Activated CD8-positive, alpha-beta T cell treated with anti-CD3 and anti-CD28 coated beads for 36 hours (primary cell): Measurements from ENCODE around the gene QRICH2. TPM values are rescaled to one million over a fixed set of nuclear protein-coding genes. Genes with fewer than 3 reads are reported as not detected.
A peak's percentile ranks its signal among the peaks of the same experiment; 100 is the strongest.

ENCODE experiments used
- ATAC-seq: fragments of 200-7000 bp; cut with Tn5 transposase; one replicate; pipeline ENCODE4 v1.10.0; 2021; ENCODE audit warnings: mild to moderate bottlenecking, moderate library complexity
- CTCF ChIA-PET: fragments of 350-600 bp; sonication (Branson Sonifier 250); formaldehyde crosslinking; loops from one replicate; lab custom pipeline; 2021; ENCODE audit warnings: antibody characterized with exemption; lab: Charles Lee
- POLR2A ChIA-PET: fragments of 350-600 bp; sonication (Branson Sonifier 250); formaldehyde crosslinking; loops from one replicate; lab custom pipeline; 2021; ENCODE audit warnings: antibody characterized with exemption; lab: Charles Lee
- DNase-seq: peaks from one replicate; pipeline ENCODE4 v3.0.0-alpha.2; 2020
- H3K27ac Mint-ChIP-seq: one replicate; pipeline ENCODE4 v1.8.0; 2021; ENCODE audit warnings: mild to moderate bottlenecking, mixed read lengths
- H3K27me3 Mint-ChIP-seq: one replicate; pipeline ENCODE4 v1.8.0; 2021; ENCODE audit warnings: mixed read lengths
- H3K36me3 Mint-ChIP-seq: one replicate; pipeline ENCODE4 v1.8.0; 2021; ENCODE audit warnings: low read depth, mixed read lengths
- H3K4me1 Mint-ChIP-seq: one replicate; pipeline ENCODE4 v1.8.0; 2021; ENCODE audit warnings: low read depth, mixed read lengths
- H3K4me3 Mint-ChIP-seq: one replicate; pipeline ENCODE4 v1.8.0; 2021; ENCODE audit warnings: mild to moderate bottlenecking, moderate library complexity, mixed read lengths
- H3K9me3 Mint-ChIP-seq: one replicate; pipeline ENCODE4 v1.8.0; 2021; ENCODE audit warnings: mixed read lengths
- intact Hi-C: fragments of 100-400 bp; cut with micrococcal nuclease; formaldehyde crosslinking; loops from one replicate; pipeline ENCODE4 v1.10.0; 2022
- total RNA-seq, 2 experiments: library from RNA; stranded (reverse); gene quantifications; one replicate each; pipeline ENCODE4 v1.2.3, GENCODE V29; 2021
- TF ChIP-seq, protein P1 (sequence below): fragments of 200-600 bp; IDR thresholded peaks from one replicate; pipeline ENCODE4 v1.8.0; 2022; ENCODE audit warnings: antibody characterized with exemption, mild to moderate bottlenecking

The QRICH2 gene
- total RNA-seq, 2 experiments from 2014 or later: 0.49 to 0.52 TPM

DNA sequence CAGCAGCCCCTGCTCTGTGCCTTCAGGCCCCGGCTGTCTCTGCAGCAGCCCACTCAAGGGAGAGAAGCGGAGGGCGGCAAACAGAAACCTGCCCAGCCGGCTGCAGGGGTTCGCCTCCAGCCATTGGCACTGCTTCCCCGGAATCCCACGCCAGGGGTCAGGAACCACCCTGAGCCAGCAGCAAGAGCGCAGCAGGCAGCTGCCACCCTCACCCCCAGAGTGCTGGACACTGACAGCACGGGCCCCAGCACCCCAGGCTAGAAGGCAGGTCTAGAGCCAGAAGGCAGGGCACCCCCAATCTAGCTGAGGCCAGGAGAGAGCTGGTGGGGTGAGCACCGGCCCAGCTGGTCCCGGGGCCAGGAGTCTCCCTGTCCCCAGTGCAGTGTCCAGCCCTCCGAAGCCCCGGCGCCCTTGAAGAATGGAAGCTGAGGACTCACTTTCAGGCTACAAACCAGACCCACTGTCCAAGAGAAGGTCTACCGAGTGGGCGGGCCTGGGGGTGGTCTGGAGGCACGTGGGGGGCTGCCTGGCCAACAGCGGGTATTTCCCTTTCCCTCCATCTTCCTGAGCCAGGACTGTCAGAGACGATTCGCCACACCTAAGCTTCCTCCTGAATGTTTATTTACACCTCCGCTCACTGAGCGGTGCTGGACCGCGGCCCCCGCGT lies 34.5 kb downstream of the QRICH2 start:
- intact Hi-C loops: no loop called here
- ATAC-seq: no peak
- Mint-ChIP-seq H3K27me3 (no peaks in the 10 kb centered on the region), H3K27ac (peak overlapping the region; percentile 99), H3K36me3 (peaks cover 29% of the 10 kb centered on the region), H3K4me3 (peak overlapping the region; percentile 96), H3K9me3 (no peaks in the 10 kb centered on the region), H3K4me1 (peaks cover 50% of the 10 kb centered on the region)
- TF ChIP-seq, protein P1, sequence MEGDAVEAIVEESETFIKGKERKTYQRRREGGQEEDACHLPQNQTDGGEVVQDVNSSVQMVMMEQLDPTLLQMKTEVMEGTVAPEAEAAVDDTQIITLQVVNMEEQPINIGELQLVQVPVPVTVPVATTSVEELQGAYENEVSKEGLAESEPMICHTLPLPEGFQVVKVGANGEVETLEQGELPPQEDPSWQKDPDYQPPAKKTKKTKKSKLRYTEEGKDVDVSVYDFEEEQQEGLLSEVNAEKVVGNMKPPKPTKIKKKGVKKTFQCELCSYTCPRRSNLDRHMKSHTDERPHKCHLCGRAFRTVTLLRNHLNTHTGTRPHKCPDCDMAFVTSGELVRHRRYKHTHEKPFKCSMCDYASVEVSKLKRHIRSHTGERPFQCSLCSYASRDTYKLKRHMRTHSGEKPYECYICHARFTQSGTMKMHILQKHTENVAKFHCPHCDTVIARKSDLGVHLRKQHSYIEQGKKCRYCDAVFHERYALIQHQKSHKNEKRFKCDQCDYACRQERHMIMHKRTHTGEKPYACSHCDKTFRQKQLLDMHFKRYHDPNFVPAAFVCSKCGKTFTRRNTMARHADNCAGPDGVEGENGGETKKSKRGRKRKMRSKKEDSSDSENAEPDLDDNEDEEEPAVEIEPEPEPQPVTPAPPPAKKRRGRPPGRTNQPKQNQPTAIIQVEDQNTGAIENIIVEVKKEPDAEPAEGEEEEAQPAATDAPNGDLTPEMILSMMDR: no peak
- peak; percentile 28 for DNase-seq
- POLR2A ChIA-PET: interaction anchor here (0.6 to 28.3 kb wide), 18 partner anchors 22 to 203 kb away, joined by 3 to 960 read pairs (median 4); partner anchors contain the start of genes EXOC7, GALR2, RNF157 and SPHK1
- CTCF ChIA-PET: interaction anchor here (1.0 to 5.0 kb wide), 11 partner anchors 9 to 259 kb away, joined by 3 to 84 read pairs (median 4); partner anchors contain the start of gene FOXJ1

DNA sequence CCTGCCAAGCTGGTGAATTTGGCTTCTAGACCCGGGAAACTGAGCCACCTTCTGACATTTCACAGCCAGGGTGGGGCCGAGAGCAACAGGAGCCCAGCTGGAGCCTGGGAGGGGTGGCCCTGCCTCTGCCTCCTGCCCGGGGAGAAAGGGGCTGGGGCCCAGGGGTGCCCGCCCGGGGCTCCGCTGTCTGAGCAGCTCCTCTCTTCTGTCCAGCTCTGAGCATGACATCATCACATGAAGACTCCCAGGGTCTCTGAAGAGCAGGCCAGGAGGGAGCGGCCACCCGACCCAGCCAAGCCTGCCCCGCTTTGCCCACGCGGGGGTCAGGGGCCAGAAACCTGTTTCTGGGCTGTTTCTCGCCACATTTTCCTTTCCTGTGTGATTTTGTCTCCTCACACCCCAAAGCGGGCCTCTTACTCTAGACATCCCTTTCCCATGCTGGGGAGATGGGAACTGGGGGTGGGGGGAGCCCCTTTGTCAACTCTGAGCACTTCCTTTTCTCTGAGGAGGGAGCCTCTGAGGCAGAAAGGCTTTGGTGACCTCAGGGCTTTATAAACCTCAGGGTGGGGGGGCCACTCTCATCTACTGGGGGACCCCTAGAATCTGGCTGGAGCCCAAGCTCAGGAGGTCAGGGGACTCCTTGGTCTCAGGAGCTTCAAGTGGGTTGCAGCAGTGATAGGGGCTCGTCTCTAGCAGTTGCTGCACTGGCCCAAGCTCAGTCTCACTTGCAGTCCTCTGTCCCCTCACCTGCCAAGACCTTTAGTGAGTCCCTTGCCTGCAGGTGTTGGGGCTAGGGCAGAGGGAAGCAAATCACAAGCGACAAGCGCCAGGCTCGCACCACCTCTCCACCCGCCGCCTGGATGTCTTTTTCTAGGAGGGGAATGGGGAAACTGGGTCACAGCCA lies 35.3 kb downstream of the QRICH2 start:
- Mint-ChIP-seq H3K27ac (peak overlapping the region; percentile 99), H3K4me3 (peak overlapping the region; percentile 96), H3K9me3 (no peaks in the 10 kb centered on the region), H3K36me3 (peaks cover 37% of the 10 kb centered on the region), H3K4me1 (peaks cover 53% of the 10 kb centered on the region), H3K27me3 (no peaks in the 10 kb centered on the region)
- peak; percentile 92 for DNase-seq
- ChIA-PET CTCF (interaction anchor here (0.7 to 5.0 kb wide), 11 partner anchors 7 to 377 kb away, joined by 3 to 84 read pairs (median 5); no protein-coding TSS in a partner anchor), POLR2A (interaction anchor here (0.6 to 28.3 kb wide), 22 partner anchors 7 to 219 kb away, joined by 3 to 960 read pairs (median 4); partner anchors contain the start of genes EXOC7, GALR2, RNF157 and SPHK1)
- TF ChIP-seq, protein P1: no peak
- peak; percentile 46 for ATAC-seq
- intact Hi-C loops: no loop called here

DNA sequence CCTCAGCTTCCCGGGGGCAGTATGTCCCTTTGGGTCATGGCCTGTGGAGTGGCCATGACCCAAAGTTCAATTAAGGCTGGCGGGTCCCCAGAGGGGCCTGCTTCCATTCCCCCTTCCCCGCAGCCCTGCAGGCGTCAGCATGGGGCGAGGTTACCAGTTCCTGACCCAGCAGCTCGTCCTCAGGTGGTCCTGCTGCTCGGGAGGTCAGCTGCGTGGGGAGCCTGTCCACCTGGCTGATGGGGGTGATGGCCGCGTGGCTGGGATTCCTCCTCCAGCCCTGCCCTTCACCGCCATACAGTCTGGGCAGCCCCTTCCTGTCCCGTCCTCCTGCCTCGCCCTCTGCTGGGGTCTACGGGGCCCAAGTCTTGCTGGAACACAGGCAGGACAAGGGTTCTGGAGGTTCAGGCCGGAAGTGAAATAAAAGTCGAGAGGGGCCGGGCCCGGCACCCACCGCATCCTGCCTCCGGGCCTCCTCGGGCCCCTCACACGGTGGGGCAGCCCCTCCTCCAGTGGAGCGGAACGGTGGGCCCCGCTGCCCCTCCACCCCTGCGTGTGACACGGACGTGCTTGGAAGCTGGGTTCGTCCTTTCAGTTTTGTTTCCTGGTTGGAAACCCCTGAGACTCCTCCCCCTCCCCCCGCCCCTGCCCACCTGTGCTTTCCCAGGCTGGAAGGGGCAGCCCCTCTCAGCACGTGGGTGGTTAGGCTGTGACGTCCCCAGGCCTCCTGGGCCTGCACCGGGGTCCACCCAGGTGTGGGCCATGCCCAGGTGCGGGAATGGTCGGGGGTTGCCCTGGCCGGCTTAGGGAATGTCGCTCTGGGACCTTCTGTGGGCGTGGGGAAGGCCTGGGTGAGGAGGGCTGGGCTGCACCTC lies 36.2 kb downstream of the QRICH2 start:
- Mint-ChIP-seq H3K27ac (peak overlapping the region; percentile 99), H3K27me3 (no peaks in the 10 kb centered on the region), H3K36me3 (peaks cover 45% of the 10 kb centered on the region), H3K9me3 (no peaks in the 10 kb centered on the region), H3K4me1 (peaks cover 47% of the 10 kb centered on the region), H3K4me3 (peak overlapping the region; percentile 96)
- TF ChIP-seq, protein P1: no peak
- ChIA-PET CTCF (interaction anchor here (0.7 to 5.0 kb wide), 13 partner anchors 8 to 376 kb away, joined by 3 to 84 read pairs (median 6); no protein-coding TSS in a partner anchor), POLR2A (interaction anchor here (0.6 to 28.3 kb wide), 25 partner anchors 8 to 218 kb away, joined by 3 to 960 read pairs (median 6); partner anchors contain the start of genes EXOC7, GALR2, RNF157 and SRP68)
- DNase-seq: peak; percentile 97
- intact Hi-C loops: no loop called here
- ATAC-seq: peak; percentile 64

DNA sequence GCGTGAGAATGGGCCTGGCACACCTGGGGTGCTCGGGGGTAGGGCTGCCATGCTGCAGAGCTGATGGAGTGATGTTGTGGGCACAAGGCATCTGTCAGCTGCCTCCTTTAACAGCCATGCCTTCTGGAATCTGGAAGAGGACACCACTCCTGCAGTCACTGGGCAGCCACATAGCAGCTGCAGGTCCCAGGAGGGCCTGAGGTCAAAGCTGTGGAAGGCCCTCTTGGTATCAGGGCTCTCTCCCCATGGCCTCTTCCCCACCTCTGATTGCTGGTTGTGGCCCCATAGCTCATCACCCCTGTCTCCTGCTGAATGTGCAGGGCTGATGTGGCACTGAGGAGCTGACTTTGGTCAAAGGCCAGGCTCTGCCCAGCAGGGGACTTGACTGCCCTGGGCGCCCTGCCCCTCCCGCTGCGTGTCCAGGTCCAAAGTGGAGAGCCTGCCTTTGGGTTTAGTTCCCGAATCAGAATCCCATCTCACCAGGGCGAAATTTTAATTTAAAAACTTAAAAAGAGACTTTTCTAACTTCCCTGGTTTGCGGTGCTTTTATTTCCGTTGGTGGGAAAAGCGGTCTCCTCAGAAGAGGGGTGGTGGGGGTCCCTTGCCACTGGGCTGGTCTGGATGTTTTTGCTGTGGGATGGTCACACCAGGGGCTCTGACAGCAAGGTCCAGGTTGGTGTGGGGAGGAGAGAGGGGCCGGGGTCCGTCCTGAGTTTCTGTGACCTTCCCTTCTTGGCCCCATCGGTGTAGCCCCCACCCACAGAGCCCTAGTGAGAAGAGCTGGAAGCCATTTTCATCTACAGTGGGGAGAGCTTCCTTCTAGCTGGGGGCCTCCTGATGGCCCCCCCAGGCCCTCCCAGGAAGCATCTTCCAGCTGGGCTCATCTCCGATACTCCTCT lies 37.1 kb downstream of the QRICH2 start:
- H3K27ac Mint-ChIP-seq: peak overlapping the region; percentile 99
- ATAC-seq (peak; percentile 2), DNase-seq (peak; percentile 74)
- CTCF ChIA-PET: interaction anchor here (0.9 to 5.4 kb wide), 12 partner anchors 9 to 150 kb away, joined by 3 to 37 read pairs (median 8); no protein-coding TSS in a partner anchor
- H3K4me1 Mint-ChIP-seq: peaks cover 39% of the 10 kb centered on the region
- H3K4me3 Mint-ChIP-seq: peak overlapping the region; percentile 96
- H3K36me3 Mint-ChIP-seq: peaks cover 53% of the 10 kb centered on the region
- H3K27me3 Mint-ChIP-seq: no peaks in the 10 kb centered on the region
- intact Hi-C loops: no loop called here
- TF ChIP-seq, protein P1: no peak
- no peaks in the 10 kb centered on the region for H3K9me3 Mint-ChIP-seq
- POLR2A ChIA-PET: interaction anchor here (0.6 to 28.3 kb wide), 20 partner anchors 8 to 217 kb away, joined by 3 to 960 read pairs (median 7); partner anchors contain the start of genes RNF157, SRP68 and UBALD2
